Stomach (tissue), 9 donors: ENCODE data around the gene GALNT17. TPM values are rescaled to one million over a fixed set of nuclear protein-coding genes. Genes with fewer than 3 reads are reported as not detected.
A peak's percentile ranks its signal among the peaks of the same experiment; 100 is the strongest.
"Not testable (repeated sequence)": the region's sequence is repeated elsewhere in the genome, so short reads cannot be mapped to it uniquely, and the experiment has no call there.

Experiments
- DNase-seq, 2 donors: peaks; one replicate each; pipeline versions ENCODE4 v3.0.0 to v3.0.0-alpha.2; 2013 to 2019
- H3K27ac ChIP-seq, 5 donors: fragments of 200-600 bp in 4 of 5; sonication (generic) in 4 of 5; one replicate each; pipeline ENCODE4 v1.5.1; 2013 to 2019; ENCODE audit warnings: mild to moderate bottlenecking in 1 of 5, moderate library complexity in 1 of 5
- H3K27me3 ChIP-seq, 3 donors: fragments of 200-600 bp; sonication (generic); one replicate each; pipeline ENCODE4 v1.5.1; 2017 to 2019; ENCODE audit warnings: mixed run types in 1 of 3
- H3K36me3 ChIP-seq, 4 donors: fragments of 200-600 bp; sonication (generic); 1 replicate in 3 of 4; 2 replicates in 1 of 4; pipeline ENCODE4 v1.5.1; 2016 to 2019
- H3K4me1 ChIP-seq, 4 donors: fragments of 200-600 bp; sonication (generic); one replicate each; pipeline ENCODE4 v1.5.1; 2016 to 2019
- H3K4me3 ChIP-seq, 4 donors: fragments of 200-600 bp; sonication (generic) in 3 of 4; one replicate each; pipeline ENCODE4 v1.5.1; 2016 to 2019; ENCODE audit warnings: mild to moderate bottlenecking in 1 of 4
- H3K9me3 ChIP-seq, 4 donors: fragments of 200-600 bp; sonication (generic); one replicate each; pipeline ENCODE4 v1.5.1; 2016 to 2019
- EP300 ChIP-seq: sonication (generic); formaldehyde crosslinking; IDR thresholded peaks from one replicate; pipeline ENCODE4 v1.6.1; 2017; ENCODE audit warnings: antibody characterized with exemption
- POLR2A ChIP-seq, 4 donors: fragments of 450-650 bp; IDR thresholded peaks; one replicate each; pipeline ENCODE4 v1.6.1; 2016; ENCODE audit warnings: antibody characterized with exemption in 4 of 4, control low read depth in 2 of 4, mild to moderate bottlenecking in 1 of 4, moderate library complexity in 1 of 4
- POLR2AphosphoS5 ChIP-seq, 3 donors: sonication (generic); formaldehyde crosslinking; IDR thresholded peaks; one replicate each; pipeline ENCODE4 v1.6.1; 2016; ENCODE audit warnings: antibody characterized with exemption in 3 of 3
- WGBS, 5 donors: extraction: QIAGEN DNeasy Blood & Tissue Kit in 3 of 5; methylation state at CpG; one replicate each; pipeline versions ENCODE4 v1.1.5 to v1.1.7; 2013 to 2018; 5-methylcytosine and 5-hydroxymethylcytosine counted together
- intact Hi-C: fragments of 100-400 bp; cut with DNase I; formaldehyde crosslinking; loops from one replicate; pipeline ENCODE4 v1.15.1; 2023; ENCODE audit warnings: low total_unique reads
- polyA plus RNA-seq, 3 donors: library from polyadenylated mRNA; stranded (reverse); fragments of 200-250 nt; gene quantifications; one replicate each; pipeline ENCODE4 v1.2.3, GENCODE V29; 2013
- total RNA-seq, 5 donors: library from RNA; depleted of rRNA; stranded (reverse); fragments of >200 nt; gene quantifications; one replicate each; pipeline versions ENCODE4 v1.1.0 to v1.2.3, GENCODE V29; 2014 to 2016
- TF ChIP-seq, protein P1 (sequence below), 7 experiments: fragments of 450-650 bp in 4 of 7; fragments of 200-600 bp in 3 of 7; sonication (generic) in 3 of 7; IDR thresholded peaks; one replicate each; pipeline ENCODE4 v1.5.1; 2016 to 2019; ENCODE audit warnings: antibody characterized with exemption in 7 of 7, control low read depth in 2 of 7, mild to moderate bottlenecking in 1 of 7
- donor health status: healthy with polysubstance abuse.
- donor health status: Bipolar disorder and iron deficiency.
- donor health status: healthy.

The GALNT17 gene
- total and polyA plus RNA-seq, 8 donors, result 0.76 to 12.5 (median 1.6) TPM; not detected in 1

DNA sequence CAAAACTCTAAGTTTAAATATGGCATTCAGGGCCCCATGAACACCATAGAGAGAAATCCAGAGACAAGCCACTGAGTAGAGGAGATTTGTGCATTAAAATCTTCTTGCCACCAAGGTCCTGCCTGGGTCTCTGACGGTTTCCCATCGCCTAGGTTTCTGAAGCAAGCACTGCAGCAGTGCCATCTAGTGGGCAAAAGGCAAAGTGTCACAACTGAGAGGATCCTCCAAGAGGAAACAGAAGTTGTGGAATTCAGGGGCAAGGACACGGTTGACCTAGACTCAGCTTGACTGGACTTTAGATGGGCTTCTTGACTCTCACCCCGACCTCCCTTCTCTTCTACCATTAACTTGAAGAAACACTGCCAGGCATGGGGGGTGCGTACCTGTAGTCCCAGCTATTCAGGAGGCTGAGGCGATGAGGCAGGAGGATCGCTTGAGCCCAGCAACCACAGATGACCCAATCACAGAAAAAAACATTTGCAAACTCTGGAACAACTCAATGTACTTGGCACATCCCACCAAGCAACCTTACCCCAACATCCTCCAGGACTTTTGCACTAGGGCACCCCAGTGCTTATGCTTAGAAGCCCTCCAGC, 604.1 kb downstream of the GALNT17 start:
- no peaks in the 10 kb centered on the region for H3K36me3 ChIP-seq
- 35 to 41% (median 37%) methylated on average over 7 of the region's 7 CpGs for WGBS, 5 donors
- H3K27me3 ChIP-seq, result peaks cover 0 to 10% (median 0%) of the 10 kb centered on the region in 3 donors
- peak; percentile 72 to 87 for DNase-seq
- intact Hi-C loops, result loop anchor here (10.0 kb wide), 1 partner anchor 911 kb away; no protein-coding TSS in a partner anchor
- H3K4me1 ChIP-seq, result peaks cover 0 to 7% (median 3%) of the 10 kb centered on the region in 4 donors
- H3K27ac ChIP-seq, result no peak overlapping the region
- no peaks in the 10 kb centered on the region for H3K9me3 ChIP-seq
- TF ChIP-seq POLR2AphosphoS5 (IDR thresholded peaks at IDR 0.05) (no peak), POLR2A (IDR thresholded peaks at IDR 0.05) (no peak)
- TF ChIP-seq, protein P1, sequence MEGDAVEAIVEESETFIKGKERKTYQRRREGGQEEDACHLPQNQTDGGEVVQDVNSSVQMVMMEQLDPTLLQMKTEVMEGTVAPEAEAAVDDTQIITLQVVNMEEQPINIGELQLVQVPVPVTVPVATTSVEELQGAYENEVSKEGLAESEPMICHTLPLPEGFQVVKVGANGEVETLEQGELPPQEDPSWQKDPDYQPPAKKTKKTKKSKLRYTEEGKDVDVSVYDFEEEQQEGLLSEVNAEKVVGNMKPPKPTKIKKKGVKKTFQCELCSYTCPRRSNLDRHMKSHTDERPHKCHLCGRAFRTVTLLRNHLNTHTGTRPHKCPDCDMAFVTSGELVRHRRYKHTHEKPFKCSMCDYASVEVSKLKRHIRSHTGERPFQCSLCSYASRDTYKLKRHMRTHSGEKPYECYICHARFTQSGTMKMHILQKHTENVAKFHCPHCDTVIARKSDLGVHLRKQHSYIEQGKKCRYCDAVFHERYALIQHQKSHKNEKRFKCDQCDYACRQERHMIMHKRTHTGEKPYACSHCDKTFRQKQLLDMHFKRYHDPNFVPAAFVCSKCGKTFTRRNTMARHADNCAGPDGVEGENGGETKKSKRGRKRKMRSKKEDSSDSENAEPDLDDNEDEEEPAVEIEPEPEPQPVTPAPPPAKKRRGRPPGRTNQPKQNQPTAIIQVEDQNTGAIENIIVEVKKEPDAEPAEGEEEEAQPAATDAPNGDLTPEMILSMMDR (IDR thresholded peaks at IDR 0.05), result peak in 5 of 7 experiments; percentile 28 to 74 (median 71)
- no peak overlapping the region for H3K4me3 ChIP-seq

DNA sequence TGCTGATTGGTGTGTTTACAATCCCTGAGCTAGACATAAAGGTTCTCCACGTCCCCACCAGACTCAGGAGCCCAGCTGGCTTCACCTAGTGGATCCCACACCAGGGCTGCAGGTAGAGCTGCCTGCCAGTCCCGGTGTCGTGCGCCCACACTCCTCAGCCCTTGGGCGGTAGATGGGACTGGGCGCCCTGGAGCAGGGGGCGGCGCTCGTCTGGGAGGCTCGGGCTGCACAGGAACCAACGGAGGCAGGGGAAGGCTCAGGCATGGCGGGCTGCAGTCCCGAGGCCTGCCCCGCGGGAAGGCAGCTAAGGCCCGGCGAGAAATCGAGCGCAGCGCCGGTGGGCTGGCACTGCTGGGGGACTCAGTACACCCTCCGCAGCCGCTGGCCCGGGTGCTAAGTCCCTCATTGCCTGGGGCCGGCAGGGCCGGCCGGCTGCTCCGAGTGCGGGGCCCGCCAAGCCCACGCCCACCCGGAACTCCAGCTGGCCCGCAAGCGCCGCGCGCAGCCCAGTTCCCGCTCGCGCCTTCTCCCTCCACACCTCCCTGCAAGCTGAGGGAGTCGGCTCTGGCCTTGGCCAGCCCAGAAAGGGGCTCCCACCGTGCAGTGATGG, 606.1 kb downstream of the GALNT17 start:
- H3K27me3 ChIP-seq, result peaks cover 0 to 10% (median 0%) of the 10 kb centered on the region in 3 donors
- H3K36me3 ChIP-seq, DNase-seq, H3K27ac ChIP-seq, H3K4me3 ChIP-seq, H3K4me1 ChIP-seq, H3K9me3 ChIP-seq: not testable (repeated sequence)
- 83 to 93% (median 92%) methylated on average over 8 to 38 of the region's 42 CpGs for WGBS, 5 donors
- intact Hi-C loops, result loop anchor here (10.0 kb wide), 1 partner anchor 913 kb away; no protein-coding TSS in a partner anchor

DNA sequence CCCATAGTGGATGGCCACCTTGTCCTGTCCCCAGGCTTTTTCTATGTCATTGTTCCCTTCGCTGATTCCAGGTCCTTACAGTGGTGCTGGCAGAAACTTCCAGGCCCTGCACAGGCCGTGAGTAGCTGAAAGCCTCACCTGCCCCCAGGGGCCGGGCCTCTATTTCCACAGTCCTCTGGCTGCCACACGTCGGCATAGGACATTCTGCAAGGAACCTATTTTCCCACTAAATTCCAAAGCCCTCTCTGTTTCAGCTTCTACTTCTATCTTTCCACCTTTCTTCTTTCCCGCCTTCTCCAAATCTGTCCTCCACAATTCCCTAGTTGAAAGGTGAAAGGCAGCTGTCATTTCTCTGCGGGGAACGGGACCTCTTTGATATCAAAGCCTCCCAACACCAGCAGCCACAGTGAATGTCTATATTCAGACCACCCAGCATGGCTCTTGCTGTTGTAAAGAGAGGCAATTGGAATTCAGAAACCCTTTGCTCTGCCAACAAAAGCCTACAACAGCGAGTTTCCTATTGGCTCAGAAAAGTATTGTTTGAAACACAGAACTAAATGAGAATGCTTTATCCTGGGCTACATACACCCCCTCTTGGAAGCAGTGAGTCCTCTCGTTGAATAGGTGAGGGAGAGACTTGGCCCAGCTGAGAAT, 607.7 kb downstream of the GALNT17 start:
- Histone ChIP-seq H3K9me3 (no peaks in the 10 kb centered on the region), H3K4me1 (no peaks in the 10 kb centered on the region), H3K27ac (no peak overlapping the region), H3K4me3 (no peak overlapping the region), H3K36me3 (no peaks in the 10 kb centered on the region), H3K27me3 (peaks cover 0 to 10% (median 0%) of the 10 kb centered on the region in 3 donors)
- no peak for DNase-seq
- intact Hi-C loops, result loop anchor here (10.0 kb wide), 1 partner anchor 915 kb away; no protein-coding TSS in a partner anchor
- 65 to 71% (median 68%) methylated on average over 9 to 10 of the region's 10 CpGs for WGBS, 5 donors
- TF ChIP-seq POLR2A (IDR thresholded peaks at IDR 0.05) (no peak), POLR2AphosphoS5 (IDR thresholded peaks at IDR 0.05) (no peak), EP300 (no peak)
- TF ChIP-seq, protein P1 (IDR thresholded peaks at IDR 0.05), result no peak

DNA sequence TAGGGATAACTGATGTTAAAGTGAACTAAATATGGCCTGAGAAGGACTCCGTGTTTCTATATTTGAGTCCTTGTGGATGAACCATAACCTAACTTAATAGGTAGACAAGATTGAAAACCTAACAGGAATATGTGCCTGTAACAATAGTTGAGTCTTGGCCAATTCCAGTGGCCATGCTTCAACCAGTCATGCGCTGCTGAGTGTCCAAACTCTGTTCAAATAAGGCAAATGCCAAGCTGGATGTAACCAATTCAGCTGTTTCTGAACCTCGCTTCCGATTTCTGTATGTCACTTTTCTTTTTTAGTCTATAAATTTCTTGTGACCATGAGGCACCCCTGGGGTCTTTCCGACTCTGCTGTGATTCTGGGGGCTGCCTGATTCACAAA, 608.2 kb downstream of the GALNT17 start:
- Histone ChIP-seq H3K27me3 (peaks cover 0 to 10% (median 0%) of the 10 kb centered on the region in 3 donors), H3K36me3 (no peaks in the 10 kb centered on the region), H3K4me3 (no peak overlapping the region), H3K9me3 (no peaks in the 10 kb centered on the region), H3K27ac (no peak overlapping the region), H3K4me1 (no peaks in the 10 kb centered on the region)
- intact Hi-C loops, result no loop called here
- DNase-seq, result no peak
- TF ChIP-seq, protein P1 (IDR thresholded peaks at IDR 0.05), result no peak
- no peak for TF ChIP-seq POLR2AphosphoS5 (IDR thresholded peaks at IDR 0.05)
- TF ChIP-seq POLR2A (IDR thresholded peaks at IDR 0.05), result no peak
- no peak for TF ChIP-seq EP300
- WGBS, 5 donors, result 85 to 92% (median 86%) methylated on average over 5 of the region's 5 CpGs
